B cell (primary cell): Measurements from ENCODE around the gene BACH2.
"Not testable (repeated sequence)": the region's sequence is repeated elsewhere in the genome, so short reads cannot be mapped to it uniquely, and the experiment has no call there.

Source experiments
- CTCF ChIP-seq: fragments of 200-600 bp; IDR thresholded peaks from one replicate; pipeline ENCODE4 v1.8.0; 2022; ENCODE audit warnings: antibody characterized with exemption, mild to moderate bottlenecking
- EZH2 ChIP-seq: IDR thresholded peaks from 2 replicates; pipeline ENCODE4 v1.6.1; 2012; ENCODE audit warnings: borderline replicate concordance, low read depth, mild to moderate bottlenecking, moderate library complexity, low read length; ENCODE audit not compliant: insufficient read depth, poor library complexity, severe bottlenecking

- not testable (repeated sequence) for TF ChIP-seq CTCF, EZH2
Measured at GRCh38 chr6:90116126-90116525, 180.5 kb downstream of the BACH2 start.
